Spleen (tissue), 11 donors: ENCODE data around the gene DENND1A. TPM values are rescaled to one million over a fixed set of nuclear protein-coding genes. Genes with fewer than 3 reads are reported as not detected.
"Not testable (repeated sequence)": the region's sequence is repeated elsewhere in the genome, so short reads cannot be mapped to it uniquely, and the experiment has no call there.

Source experiments
- DNase-seq: peaks from one replicate; pipeline ENCODE4 v3.0.0-alpha.2; 2020
- H3K27ac ChIP-seq, 8 donors: fragments of 200-600 bp; sonication (generic) in 7 of 8; 1 replicate in 4 of 8; 2 replicates in 4 of 8; pipeline versions ENCODE4 v1.5.0 to v1.8.0; 2016 to 2021; ENCODE audit warnings: inconsistent platforms in 4 of 8, mild to moderate bottlenecking in 4 of 8, moderate library complexity in 1 of 8
- H3K27me3 ChIP-seq, 7 donors: fragments of 200-600 bp; sonication (generic) in 6 of 7; replicated peaks in 1 of 7; 1 replicate in 4 of 7; 2 replicates in 3 of 7; pipeline versions ENCODE4 v1.5.0 to v1.8.0; 2016 to 2021; ENCODE audit warnings: inconsistent platforms in 3 of 7, mild to moderate bottlenecking in 1 of 7
- H3K36me3 ChIP-seq, 6 donors: fragments of 200-600 bp; sonication (generic) in 5 of 6; 1 replicate in 4 of 6; 2 replicates in 2 of 6; pipeline versions ENCODE4 v1.5.0 to v1.8.0; 2016 to 2021; ENCODE audit warnings: inconsistent platforms in 2 of 6
- H3K4me1 ChIP-seq, 6 donors: fragments of 200-600 bp; sonication (generic) in 5 of 6; 1 replicate in 3 of 6; 2 replicates in 3 of 6; pipeline versions ENCODE4 v1.5.0 to v1.8.0; 2016 to 2021; ENCODE audit warnings: inconsistent platforms in 3 of 6
- H3K4me3 ChIP-seq, 8 donors: fragments of 200-600 bp; sonication (generic) in 7 of 8; 1 replicate in 4 of 8; 2 replicates in 4 of 8; pipeline versions ENCODE4 v1.5.0 to v1.8.0; 2016 to 2021; ENCODE audit warnings: inconsistent platforms in 4 of 8, mild to moderate bottlenecking in 4 of 8, moderate library complexity in 2 of 8
- H3K9me3 ChIP-seq, 8 donors: fragments of 200-600 bp; sonication (generic) in 7 of 8; 1 replicate in 4 of 8; 2 replicates in 4 of 8; pipeline versions ENCODE4 v1.5.0 to v1.8.0; 2016 to 2021; ENCODE audit warnings: inconsistent platforms in 4 of 8
- CTCF ChIP-seq, 11 experiments: fragments of 200-600 bp in 7 of 11; fragments of 450-650 bp in 4 of 11; sonication (generic) in 4 of 11; IDR thresholded peaks in 8 of 11; conservative IDR thresholded peaks in 3 of 11; 1 replicate in 7 of 11; 2 replicates in 4 of 11; pipeline versions ENCODE4 v1.4.0 to v1.8.0; 2016 to 2021; ENCODE audit warnings: antibody characterized with exemption in 11 of 11, inconsistent platforms in 4 of 11, mild to moderate bottlenecking in 1 of 11
- POLR2A ChIP-seq, 3 donors: fragments of 450-650 bp; IDR thresholded peaks; one replicate each; pipeline ENCODE4 v1.5.1; 2017; ENCODE audit warnings: antibody characterized with exemption in 3 of 3, mild to moderate bottlenecking in 1 of 3
- POLR2AphosphoS5 ChIP-seq, 3 donors: sonication (generic); formaldehyde crosslinking; IDR thresholded peaks; one replicate each; pipeline ENCODE4 v1.5.1; 2017; ENCODE audit warnings: antibody characterized with exemption in 3 of 3
- WGBS, 5 donors: extraction: QIAGEN DNeasy Blood & Tissue Kit in 3 of 5; methylation state at CpG; one replicate each; pipeline versions ENCODE4 v1.1.5 to v1.1.7; 2013 to 2018; 5-methylcytosine and 5-hydroxymethylcytosine counted together
- intact Hi-C: fragments of 100-400 bp; cut with DNase I; formaldehyde crosslinking; loops from one replicate; pipeline ENCODE4 v1.15.0; 2023; ENCODE audit warnings: low total_unique reads
- polyA plus RNA-seq, 3 donors: library from polyadenylated mRNA; stranded (reverse); fragments of 200-250 nt; gene quantifications; one replicate each; pipeline ENCODE4 v1.2.1, GENCODE V29; 2013
- total RNA-seq, 7 donors: library from RNA; depleted of rRNA in 3 of 7; stranded (reverse); fragments of >200 nt in 3 of 7; fragmentation: NEBNext Ultra II Directional in 4 of 7; extraction: Animal tissue kit (Norgen Biotek cat#: 25700) in 4 of 7; gene quantifications; one replicate each; pipeline versions ENCODE4 v1.1.0 to v1.2.1, GENCODE V29; 2016 to 2021
- donor health status: healthy with polysubstance abuse.
- donor health status: DM: no; HTN: no; CAD: no; lungs with moderate emphysema.
- donor health status: DM: no; HTN: no; CAD: no.
- donor health status: Bipolar disorder and iron deficiency.
- donor health status: healthy.
- donor health status: DM: no; HTN: no; CAD: no.
- donor health status: DM: yes; HTN: yes; CAD: no.

Gene DENND1A
- total and polyA plus RNA-seq, 10 donors: 5.4 to 59.3 (median 48.8) TPM

DNA sequence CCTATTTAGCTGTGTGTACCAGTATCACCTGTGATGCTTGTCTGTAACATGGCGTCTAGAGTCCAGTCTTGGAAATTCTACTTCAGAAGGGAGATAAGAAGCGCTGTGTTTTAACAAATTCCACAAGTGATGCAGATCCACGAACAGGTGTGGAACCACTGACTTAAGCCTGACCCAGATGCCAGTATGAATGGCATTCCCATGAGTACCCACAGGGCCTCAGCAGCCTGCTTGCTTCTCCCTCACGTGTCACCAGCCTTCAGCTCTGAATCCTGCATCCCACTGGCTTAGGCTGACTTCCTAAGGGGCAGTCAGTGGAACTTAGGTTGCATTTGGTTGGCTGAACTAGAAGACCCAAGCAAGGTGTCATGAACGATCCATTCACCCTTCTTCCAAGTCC lies 8.5 kb upstream of the DENND1A start:
- Histone ChIP-seq H3K27ac (no peak overlapping the region), H3K27me3 (no peaks in the 10 kb centered on the region), H3K4me3 (no peak overlapping the region), H3K36me3 (no peaks in the 10 kb centered on the region), H3K4me1 (no peaks in the 10 kb centered on the region), H3K9me3 (peaks cover 0 to 10% (median 3%) of the 10 kb centered on the region in 8 donors)
- intact Hi-C loops: no loop called here
- TF ChIP-seq CTCF (IDR thresholded peaks at IDR 0.05 in 8 of 11, conservative IDR thresholded peaks at IDR 0.05 in 3 of 11) (no peak), POLR2A (IDR thresholded peaks at IDR 0.05) (no peak), POLR2AphosphoS5 (IDR thresholded peaks at IDR 0.05) (no peak)
- DNase-seq: no peak
- 85 to 93% (median 91%) methylated on average over 5 of the region's 5 CpGs for WGBS, 5 donors

DNA sequence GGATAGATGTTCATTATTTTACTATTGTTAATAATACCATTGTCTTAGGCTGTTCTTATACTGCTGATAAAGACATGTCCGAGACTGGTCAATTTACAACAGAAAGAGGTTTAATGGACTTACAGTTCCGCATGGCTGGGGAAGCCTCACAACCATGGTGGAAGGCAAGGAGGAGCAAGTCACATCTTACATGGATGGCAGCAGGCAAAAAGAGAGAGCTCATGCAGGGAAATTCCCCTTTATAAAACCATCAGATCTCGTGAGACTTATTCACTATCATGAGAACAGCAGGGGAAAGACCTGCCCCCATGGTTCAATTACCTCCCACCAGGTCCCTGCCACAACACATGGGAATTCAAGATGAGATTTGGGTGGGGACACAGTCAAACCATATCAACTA lies 6.6 kb upstream of the DENND1A start:
- H3K27me3 ChIP-seq, H3K4me3 ChIP-seq, H3K36me3 ChIP-seq, H3K27ac ChIP-seq, DNase-seq, H3K4me1 ChIP-seq, intact Hi-C loops: not testable (repeated sequence)
- 82 to 91% (median 88%) methylated on average over 3 of the region's 3 CpGs for WGBS, 5 donors
- H3K9me3 ChIP-seq: peaks cover 0 to 10% (median 3%) of the 10 kb centered on the region in 8 donors

- no peak for TF ChIP-seq CTCF (IDR thresholded peaks at IDR 0.05 in 8 of 11, conservative IDR thresholded peaks at IDR 0.05 in 3 of 11)
- TF ChIP-seq POLR2AphosphoS5 (IDR thresholded peaks at IDR 0.05): no peak
- no peak for TF ChIP-seq POLR2A (IDR thresholded peaks at IDR 0.05)
- H3K9me3 ChIP-seq: peaks cover 0 to 10% (median 3%) of the 10 kb centered on the region in 8 donors
- 62 to 76% (median 67%) methylated on average over 5 of the region's 5 CpGs for WGBS, 5 donors
- H3K27me3 ChIP-seq: no peaks in the 10 kb centered on the region
- no peaks in the 10 kb centered on the region for H3K36me3 ChIP-seq
- intact Hi-C loops: no loop called here
- H3K27ac ChIP-seq: no peak overlapping the region
- no peak for DNase-seq
- H3K4me3 ChIP-seq: no peak overlapping the region
- H3K4me1 ChIP-seq: peaks cover 6 to 15% (median 12%) of the 10 kb centered on the region in 6 donors
Observed at GRCh38 chr9:123933440-123934212, 3.7 kb upstream of the DENND1A start.

DNA sequence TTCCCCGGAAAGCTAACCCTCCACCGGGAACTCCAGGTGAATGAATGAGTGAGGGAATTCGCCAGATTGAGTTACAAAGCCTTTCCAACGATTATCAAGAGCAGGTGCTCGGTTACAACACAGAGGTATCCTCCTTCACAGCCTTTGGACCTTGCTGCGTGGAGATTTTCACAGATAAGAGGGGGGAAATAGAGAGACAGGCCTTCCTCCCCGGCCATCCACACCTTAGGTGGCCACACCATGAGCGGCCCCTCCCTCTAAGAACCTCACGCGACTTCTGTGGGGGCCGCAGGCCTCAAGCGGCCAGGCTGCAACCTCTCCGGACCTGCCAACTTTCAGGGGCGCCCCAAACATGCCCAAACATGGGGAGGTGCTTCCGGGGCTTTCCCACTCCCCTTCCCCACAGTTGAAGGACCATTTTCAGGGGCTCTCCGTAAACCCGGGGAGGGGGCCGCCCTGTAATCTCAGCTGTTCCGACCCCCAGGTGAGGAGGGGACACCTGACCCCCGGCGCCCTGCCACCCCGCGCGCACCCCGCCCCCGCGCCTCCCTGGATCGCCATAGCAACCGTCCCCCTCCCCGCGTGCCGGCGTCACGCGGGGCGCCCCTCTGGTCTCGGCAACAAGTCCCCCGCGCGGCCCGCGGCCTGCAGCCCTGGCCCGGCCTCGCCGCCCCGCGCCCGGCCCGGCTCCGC lies 603 bp downstream of the DENND1A start:
- no peaks in the 10 kb centered on the region for H3K36me3 ChIP-seq
- H3K27ac ChIP-seq: peak overlapping the region; percentile 55 to 90 (median 82)
- peaks cover 0 to under 1% (median 0%) of the 10 kb centered on the region in 8 donors for H3K9me3 ChIP-seq
- H3K4me1 ChIP-seq: peaks cover 20 to 56% (median 47%) of the 10 kb centered on the region in 6 donors
- H3K27me3 ChIP-seq: no peaks in the 10 kb centered on the region
- intact Hi-C loops: no loop called here
- no peak for TF ChIP-seq POLR2AphosphoS5 (IDR thresholded peaks at IDR 0.05)
- no peak for DNase-seq
- 2 to 6% (median 3%) methylated on average over 27 to 50 of the region's 50 CpGs for WGBS, 5 donors
- H3K4me3 ChIP-seq: peak overlapping the region; percentile 51 to 84 (median 66)
